ENCODE measurements around the gene ALG12. TPM values are rescaled to one million over a fixed set of nuclear protein-coding genes. Genes with fewer than 3 reads are reported as not detected.

The ALG12 gene
- total RNA-seq, 1 donor from 2014 or later: 26.2 TPM

- peak overlapping the region; percentile 87 for H3K9ac ChIP-seq (ENCODE audit: low read length)
- FAIRE-seq: no peak
Observed at GRCh38 chr22:49959782-49960158, 41.5 kb upstream of the ALG12 start.

GRCh38 chr22:49958931-49959781 lies 40.9 kb upstream of the ALG12 start:
- TF ChIP-seq CTCF (IDR thresholded peaks at IDR 0.05; ENCODE audit: insufficient read depth, low read depth, low read length) (no peak), EZH2 (IDR thresholded peaks at IDR 0.05; ENCODE audit: insufficient read depth, low read length) (no peak)
- Histone ChIP-seq H3K4me2 (ENCODE audit: low read length) (peak overlapping the region; percentile 85), H4K20me1 (ENCODE audit: insufficient read depth, low read length) (peaks cover 22% of the 10 kb centered on the region), H3K9me3 (ENCODE audit: insufficient read depth, low read depth, low read length) (no peaks in the 10 kb centered on the region), H3K27ac (ENCODE audit: low read depth, low read length) (no peak overlapping the region), H3K79me2 (ENCODE audit: insufficient read depth, low read length) (peaks cover 31% of the 10 kb centered on the region), H3K27me3 (ENCODE audit: insufficient read depth, low read length) (no peaks in the 10 kb centered on the region), H2AFZ (ENCODE audit: low read depth, low read length) (no peak overlapping the region), H3K36me3 (ENCODE audit: insufficient read depth, low read length) (peaks cover 2% of the 10 kb centered on the region), H3K4me1 (ENCODE audit: insufficient read depth, low read length) (peaks cover 31% of the 10 kb centered on the region), H3K9ac (ENCODE audit: low read length) (peak overlapping the region; percentile 87), H3K4me3 (ENCODE audit: insufficient read depth, low read depth, low read length) (peak overlapping the region; percentile 75)
- peaks cover 6% of the 10 kb centered on the region for H3K27me3 Mint-ChIP-seq (ENCODE audit: low read depth, unreplicated experiment)
- FAIRE-seq: no peak
- H3K27ac Mint-ChIP-seq (ENCODE audit: unreplicated experiment): no peak overlapping the region
- no peak for DNase-seq (ENCODE audit: low read depth)
- H3K4me3 Mint-ChIP-seq (ENCODE audit: unreplicated experiment): peak overlapping the region; percentile 78
- H3K9me3 Mint-ChIP-seq (ENCODE audit: unreplicated experiment): no peaks in the 10 kb centered on the region
- peaks cover 2% of the 10 kb centered on the region for H3K36me3 Mint-ChIP-seq (ENCODE audit: low read depth, unreplicated experiment)
- peaks cover 3% of the 10 kb centered on the region for H3K4me1 Mint-ChIP-seq (ENCODE audit: low read depth, unreplicated experiment)

More at GRCh38 chr22:49959782-49960158, 41.5 kb upstream of the ALG12 start:
- Histone ChIP-seq H3K4me2 (ENCODE audit: low read length) (peak overlapping the region; percentile 85), H3K4me1 (ENCODE audit: insufficient read depth, low read length) (peaks cover 31% of the 10 kb centered on the region), H4K20me1 (ENCODE audit: insufficient read depth, low read length) (peaks cover 28% of the 10 kb centered on the region), H3K4me3 (ENCODE audit: insufficient read depth, low read depth, low read length) (peak overlapping the region; percentile 75), H3K9me3 (ENCODE audit: insufficient read depth, low read depth, low read length) (no peaks in the 10 kb centered on the region), H2AFZ (ENCODE audit: low read depth, low read length) (peak overlapping the region; percentile 93), H3K36me3 (ENCODE audit: insufficient read depth, low read length) (peaks cover 2% of the 10 kb centered on the region), H3K27me3 (ENCODE audit: insufficient read depth, low read length) (no peaks in the 10 kb centered on the region), H3K79me2 (ENCODE audit: insufficient read depth, low read length) (peaks cover 37% of the 10 kb centered on the region), H3K27ac (ENCODE audit: low read depth, low read length) (peak overlapping the region; percentile 49)
- Mint-ChIP-seq H3K27me3 (ENCODE audit: low read depth, unreplicated experiment) (peaks cover 6% of the 10 kb centered on the region), H3K27ac (ENCODE audit: unreplicated experiment) (no peak overlapping the region), H3K9me3 (ENCODE audit: unreplicated experiment) (no peaks in the 10 kb centered on the region), H3K36me3 (ENCODE audit: low read depth, unreplicated experiment) (peaks cover 4% of the 10 kb centered on the region), H3K4me3 (ENCODE audit: unreplicated experiment) (peak overlapping the region; percentile 78), H3K4me1 (ENCODE audit: low read depth, unreplicated experiment) (peaks cover 3% of the 10 kb centered on the region)
- TF ChIP-seq EZH2 (IDR thresholded peaks at IDR 0.05; ENCODE audit: insufficient read depth, low read length): no peak
- TF ChIP-seq CTCF (IDR thresholded peaks at IDR 0.05; ENCODE audit: insufficient read depth, low read depth, low read length): no peak
- no peak for DNase-seq (ENCODE audit: low read depth)
